Stimulated activated naive CD8-positive, alpha-beta T cell treated with anti-CD3 and anti-CD28 coated beads, Interleukin-15, Interleukin-2, amounts not matched to agents 100 ng/mL and 50 ng/mL, for 24 hours (primary cell): Measurements from ENCODE around the gene DTWD1.
"Not testable (repeated sequence)": the region's sequence is repeated elsewhere in the genome, so short reads cannot be mapped to it uniquely, and the experiment has no call there.

Source experiments
- H3K27ac Mint-ChIP-seq: one replicate; pipeline ENCODE4 v1.8.0; 2021; ENCODE audit warnings: mild to moderate bottlenecking, mixed read lengths
- H3K27me3 Mint-ChIP-seq: one replicate; pipeline ENCODE4 v1.8.0; 2021; ENCODE audit warnings: mixed read lengths
- H3K36me3 Mint-ChIP-seq: one replicate; pipeline ENCODE4 v1.8.0; 2021; ENCODE audit warnings: low read depth, mixed read lengths
- H3K4me1 Mint-ChIP-seq: one replicate; pipeline ENCODE4 v1.8.0; 2021; ENCODE audit warnings: low read depth, mixed read lengths
- H3K4me3 Mint-ChIP-seq: one replicate; pipeline ENCODE4 v1.8.0; 2021; ENCODE audit warnings: mild to moderate bottlenecking, mixed read lengths
- H3K9me3 Mint-ChIP-seq: one replicate; pipeline ENCODE4 v1.8.0; 2021; ENCODE audit warnings: mixed read lengths

DTWD1 gene, protein sequence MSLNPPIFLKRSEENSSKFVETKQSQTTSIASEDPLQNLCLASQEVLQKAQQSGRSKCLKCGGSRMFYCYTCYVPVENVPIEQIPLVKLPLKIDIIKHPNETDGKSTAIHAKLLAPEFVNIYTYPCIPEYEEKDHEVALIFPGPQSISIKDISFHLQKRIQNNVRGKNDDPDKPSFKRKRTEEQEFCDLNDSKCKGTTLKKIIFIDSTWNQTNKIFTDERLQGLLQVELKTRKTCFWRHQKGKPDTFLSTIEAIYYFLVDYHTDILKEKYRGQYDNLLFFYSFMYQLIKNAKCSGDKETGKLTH

DNA sequence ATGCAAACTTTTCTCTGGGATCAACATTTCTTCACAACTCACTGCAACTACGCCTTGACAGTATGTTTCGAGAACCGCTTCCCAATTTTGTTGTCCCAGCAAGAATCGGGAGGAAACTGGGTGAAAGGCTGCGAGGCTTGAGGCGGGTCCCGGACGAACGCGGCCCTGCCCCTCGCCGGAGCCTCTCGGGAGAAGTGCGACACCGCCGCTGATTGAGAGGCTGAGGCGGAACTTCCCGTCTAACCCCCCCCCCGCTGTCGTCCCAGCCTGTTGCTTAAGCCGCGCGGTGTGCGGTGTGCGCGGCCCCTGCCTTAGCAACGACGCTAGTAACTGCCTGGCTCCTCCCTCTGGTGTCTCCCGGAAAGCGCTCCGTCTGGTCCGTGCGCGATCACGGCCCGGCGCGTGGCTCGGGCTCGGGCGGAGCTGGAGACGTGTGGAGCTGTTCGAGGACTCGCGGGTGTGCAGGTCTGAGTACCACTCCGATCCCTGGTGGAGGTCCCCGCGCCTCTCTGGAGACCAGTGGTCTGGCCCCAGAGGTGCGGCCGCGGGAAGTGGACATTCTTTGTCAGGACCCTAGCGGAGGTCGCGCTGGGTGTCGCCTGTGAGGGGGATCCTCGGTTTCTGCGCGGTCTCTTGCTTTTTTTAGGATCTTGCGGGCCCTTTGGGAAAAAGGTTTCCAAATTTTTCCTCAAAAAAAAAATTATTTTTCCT lies at the start of gene DTWD1, which contains the start of gene FAM227B:
TSS of gene DTWD1 (plus strand) at position 391 of the 711 bp plus-strand sequence. CDS start 4,120 bp downstream, outside the sequence.
TSS of gene FAM227B (minus strand) at position 161 of the 711 bp plus-strand sequence. CDS start 5,647 bp downstream, outside the sequence.
- Mint-ChIP-seq H3K36me3 (peaks cover 24% of the 10 kb centered on the region), H3K4me1 (peaks cover 41% of the 10 kb centered on the region), H3K9me3 (peaks cover 7% of the 10 kb centered on the region), H3K27ac (peak within 1 kb of the TSS; percentile 96), H3K27me3 (no peaks in the 10 kb centered on the region), H3K4me3 (peak within 1 kb of the TSS; percentile 96)

DNA sequence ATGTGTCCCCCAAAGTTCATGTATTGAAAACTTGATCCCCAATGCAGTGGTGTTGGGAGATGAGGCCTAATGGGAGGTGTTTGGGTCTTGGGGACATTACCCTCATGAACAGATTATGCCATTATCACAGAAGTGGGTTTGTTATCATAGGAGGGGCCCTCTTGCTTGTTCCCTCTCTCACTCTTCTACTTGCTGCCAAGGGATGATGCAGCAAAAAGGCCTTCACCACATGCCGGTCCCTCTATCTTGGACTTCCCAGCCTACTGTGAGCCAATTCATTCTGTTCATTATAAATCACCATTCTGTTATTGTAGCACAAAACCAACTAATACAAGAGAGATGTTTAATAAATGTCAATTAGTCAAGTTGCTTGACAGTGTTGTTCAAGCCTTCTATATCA lies 47.4 kb upstream of the DTWD1 start:
- H3K9me3 Mint-ChIP-seq: peaks cover 34% of the 10 kb centered on the region
- no peaks in the 10 kb centered on the region for H3K27me3 Mint-ChIP-seq
- peaks cover 33% of the 10 kb centered on the region for H3K36me3 Mint-ChIP-seq
- no peaks in the 10 kb centered on the region for H3K4me1 Mint-ChIP-seq
- no peak overlapping the region for H3K4me3 Mint-ChIP-seq
- no peak overlapping the region for H3K27ac Mint-ChIP-seq

DNA sequence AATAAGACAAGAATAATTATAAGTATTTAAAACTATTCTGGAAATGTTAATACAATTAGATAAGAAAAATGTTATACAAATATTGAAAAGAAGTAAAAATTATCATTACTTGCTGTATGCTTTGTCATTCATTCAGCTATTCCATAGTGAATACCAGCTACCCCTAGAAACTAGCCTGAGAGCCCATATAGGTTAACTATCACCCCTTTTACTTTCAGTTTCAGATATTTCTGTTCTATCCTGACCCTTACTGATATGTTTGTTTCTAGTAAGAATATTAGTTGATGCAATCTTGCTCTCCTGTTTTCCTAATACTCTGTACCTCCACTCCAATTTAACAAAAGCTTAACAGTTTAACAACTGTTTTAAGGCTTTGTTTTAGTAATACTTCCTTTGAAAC lies 31.8 kb upstream of the DTWD1 start:
- Mint-ChIP-seq H3K27me3 (no peaks in the 10 kb centered on the region), H3K9me3 (peaks cover 7% of the 10 kb centered on the region), H3K4me1 (no peaks in the 10 kb centered on the region), H3K27ac (no peak overlapping the region), H3K36me3 (peaks cover 18% of the 10 kb centered on the region), H3K4me3 (no peak overlapping the region)

DNA sequence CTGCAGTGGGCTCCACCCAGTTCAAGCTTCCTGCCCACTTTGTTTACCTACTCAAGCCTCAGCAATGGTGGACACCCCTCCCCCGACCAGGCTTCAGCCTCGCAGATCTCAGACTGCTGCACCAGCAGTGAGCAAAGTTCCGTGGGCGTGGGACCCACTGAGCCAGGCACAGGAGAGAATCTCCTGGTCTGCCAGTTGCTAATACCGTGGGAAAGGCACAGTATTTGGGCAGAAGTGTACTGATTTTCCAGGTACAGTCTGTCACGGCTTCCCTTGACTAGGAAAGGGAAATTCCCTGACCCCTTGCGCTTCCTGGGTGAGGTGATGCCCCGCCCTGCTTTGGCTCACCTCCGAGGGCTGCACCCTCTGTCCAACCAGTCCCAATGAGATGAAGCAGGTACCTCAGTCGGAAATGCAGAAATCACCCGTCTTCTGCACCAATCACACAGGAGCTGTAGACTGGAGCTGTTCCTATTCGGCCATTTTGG lies 28.0 kb upstream of the DTWD1 start:
- H3K27ac Mint-ChIP-seq, H3K4me1 Mint-ChIP-seq, H3K4me3 Mint-ChIP-seq, H3K27me3 Mint-ChIP-seq: not testable (repeated sequence)
- Mint-ChIP-seq H3K9me3 (peaks cover 38% of the 10 kb centered on the region), H3K36me3 (peaks cover 25% of the 10 kb centered on the region)

DNA sequence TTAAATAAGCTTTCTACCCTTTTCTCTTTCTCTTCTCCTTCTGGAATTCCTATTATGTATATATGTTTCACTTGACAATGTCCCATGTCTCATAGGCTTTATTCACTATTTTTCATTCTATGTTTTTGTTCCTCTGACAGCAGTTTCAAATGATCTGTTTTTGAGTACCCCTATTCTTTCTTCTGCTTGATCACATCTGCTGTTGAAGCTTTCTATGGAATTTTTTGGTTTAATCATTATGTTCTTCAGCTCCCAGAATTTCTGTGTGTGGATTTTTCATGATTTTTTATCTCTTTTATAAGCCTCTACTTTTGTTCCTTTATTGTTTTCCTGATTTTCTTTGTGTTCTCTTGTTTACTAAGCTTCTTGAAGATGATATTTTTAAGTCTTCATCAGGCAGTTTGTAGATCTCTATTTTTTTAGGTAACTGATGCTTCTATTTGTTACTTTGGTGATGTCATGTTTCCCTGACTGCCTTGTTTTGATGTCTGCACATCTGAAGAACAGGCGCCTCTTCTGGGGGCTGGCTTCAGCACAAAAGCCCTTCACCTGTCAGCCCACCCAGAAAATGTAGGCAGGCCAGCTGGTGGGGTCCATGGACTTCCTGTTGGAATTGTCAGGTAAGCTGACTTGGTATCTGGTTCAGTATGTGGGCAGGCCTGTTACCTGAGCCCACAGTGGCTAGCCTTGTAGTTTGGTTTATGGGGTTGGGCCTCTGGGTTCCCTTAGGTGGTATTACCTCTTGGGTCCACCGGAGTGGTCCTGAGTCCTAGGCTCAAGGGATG lies 16.0 kb upstream of the DTWD1 start:
- Mint-ChIP-seq H3K36me3 (peaks cover 53% of the 10 kb centered on the region), H3K9me3 (peaks cover 24% of the 10 kb centered on the region), H3K27me3 (no peaks in the 10 kb centered on the region), H3K27ac (no peak overlapping the region), H3K4me3 (no peak overlapping the region), H3K4me1 (no peaks in the 10 kb centered on the region)

DNA sequence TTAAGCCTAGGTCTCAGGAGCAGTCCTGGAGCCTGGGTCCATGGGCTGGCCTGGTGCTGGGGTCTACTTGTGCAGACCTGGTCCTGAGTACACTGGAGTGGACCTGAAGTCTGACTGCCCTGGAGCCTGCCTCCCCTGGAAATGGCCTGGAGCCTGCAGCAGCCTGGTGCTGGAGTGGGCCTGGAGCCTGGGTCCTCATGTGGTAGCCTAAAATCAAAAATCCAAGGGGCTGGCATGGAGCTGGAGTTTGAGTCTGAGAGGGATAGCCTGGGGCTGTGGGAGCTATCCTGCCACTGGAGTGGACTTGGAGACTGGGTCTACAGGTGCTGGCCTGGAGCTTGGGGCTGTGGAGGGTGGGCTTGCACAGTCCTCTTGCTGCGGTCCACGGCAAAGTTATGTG lies 15.3 kb upstream of the DTWD1 start:
- H3K4me3 Mint-ChIP-seq: no peak overlapping the region
- H3K4me1 Mint-ChIP-seq: no peaks in the 10 kb centered on the region
- H3K36me3 Mint-ChIP-seq: peaks cover 53% of the 10 kb centered on the region
- H3K27ac Mint-ChIP-seq: no peak overlapping the region
- H3K27me3 Mint-ChIP-seq: no peaks in the 10 kb centered on the region
- peaks cover 24% of the 10 kb centered on the region for H3K9me3 Mint-ChIP-seq

DNA sequence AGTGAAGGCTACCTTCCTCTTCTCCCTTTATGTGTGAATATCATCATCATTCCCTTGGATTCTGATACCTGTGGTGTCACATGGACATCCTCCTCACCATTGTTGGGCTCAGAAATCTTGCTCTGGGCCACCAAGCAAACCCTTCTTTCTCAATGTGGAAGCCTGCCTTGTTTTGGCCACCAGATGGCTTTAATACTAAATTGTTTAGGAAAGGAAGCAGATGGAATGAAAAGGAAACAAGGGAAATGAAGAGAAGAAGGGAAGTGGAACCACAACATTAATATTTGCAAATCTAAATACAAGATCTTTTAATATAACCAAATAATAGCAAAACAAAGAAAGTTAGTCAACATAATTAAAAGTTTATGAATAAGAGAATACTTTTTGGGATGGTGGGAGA lies 14.3 kb upstream of the DTWD1 start:
- Mint-ChIP-seq H3K9me3 (peaks cover 19% of the 10 kb centered on the region), H3K36me3 (peaks cover 54% of the 10 kb centered on the region), H3K27ac (no peak overlapping the region), H3K4me3 (no peak overlapping the region), H3K27me3 (no peaks in the 10 kb centered on the region), H3K4me1 (no peaks in the 10 kb centered on the region)

DNA sequence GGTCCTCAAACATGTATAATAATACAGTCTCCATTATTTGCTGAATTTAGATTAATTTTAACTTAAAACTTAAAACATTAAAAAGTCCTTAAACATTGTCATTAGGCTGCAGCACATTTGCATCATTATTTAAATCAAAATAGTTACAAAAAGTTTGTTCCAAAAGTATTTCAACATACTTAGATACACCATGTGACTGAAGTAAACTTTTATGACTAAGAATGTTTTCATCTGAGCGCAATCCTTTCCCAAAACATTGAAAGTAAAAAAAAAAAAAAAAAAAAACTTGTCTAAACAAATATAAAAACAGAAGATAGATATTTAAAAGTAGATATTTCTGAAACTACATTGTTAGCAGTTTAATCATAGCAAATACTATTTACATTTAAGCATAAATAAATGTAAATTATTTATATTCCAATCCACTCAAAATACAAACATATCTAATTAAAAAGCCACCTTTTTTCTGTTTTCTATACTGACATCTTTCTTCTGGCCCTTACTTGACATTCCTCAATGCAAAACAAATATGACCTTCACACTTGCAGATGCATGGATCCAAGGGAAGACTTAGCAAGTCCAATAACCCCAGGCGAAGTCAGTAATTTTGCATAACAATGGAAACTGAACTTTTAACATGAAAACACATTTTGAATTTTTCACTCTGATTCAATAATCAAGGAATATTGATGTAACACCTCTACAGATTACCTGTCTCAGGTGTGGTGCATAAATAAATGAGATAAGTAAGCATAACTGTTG lies 10.5 kb upstream of the DTWD1 start:
- Mint-ChIP-seq H3K36me3 (peaks cover 55% of the 10 kb centered on the region), H3K27me3 (no peaks in the 10 kb centered on the region), H3K9me3 (peaks cover 12% of the 10 kb centered on the region), H3K27ac (no peak overlapping the region), H3K4me3 (no peak overlapping the region), H3K4me1 (no peaks in the 10 kb centered on the region)

DNA sequence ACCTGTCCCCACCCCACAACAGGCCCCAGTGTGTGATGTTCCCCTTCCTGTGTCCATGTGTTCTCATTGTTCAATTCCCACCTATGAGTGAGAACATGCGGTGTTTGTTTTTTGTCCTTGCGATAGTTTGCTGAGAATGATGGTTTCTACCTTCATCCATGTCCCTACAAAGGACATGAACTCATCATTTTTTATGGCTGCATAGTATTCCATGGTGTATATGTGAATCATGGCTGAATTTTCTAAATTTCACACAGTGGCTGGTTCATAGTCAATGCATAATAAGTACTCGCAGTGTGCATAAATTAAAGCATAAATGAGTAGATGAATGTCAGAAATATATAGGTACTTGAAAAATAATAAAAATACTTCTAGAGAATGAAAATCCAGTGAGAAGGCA lies 8.6 kb upstream of the DTWD1 start:
- H3K4me1 Mint-ChIP-seq, H3K4me3 Mint-ChIP-seq, H3K27ac Mint-ChIP-seq, H3K27me3 Mint-ChIP-seq: not testable (repeated sequence)
- Mint-ChIP-seq H3K36me3 (peaks cover 50% of the 10 kb centered on the region), H3K9me3 (peaks cover 15% of the 10 kb centered on the region)

DNA sequence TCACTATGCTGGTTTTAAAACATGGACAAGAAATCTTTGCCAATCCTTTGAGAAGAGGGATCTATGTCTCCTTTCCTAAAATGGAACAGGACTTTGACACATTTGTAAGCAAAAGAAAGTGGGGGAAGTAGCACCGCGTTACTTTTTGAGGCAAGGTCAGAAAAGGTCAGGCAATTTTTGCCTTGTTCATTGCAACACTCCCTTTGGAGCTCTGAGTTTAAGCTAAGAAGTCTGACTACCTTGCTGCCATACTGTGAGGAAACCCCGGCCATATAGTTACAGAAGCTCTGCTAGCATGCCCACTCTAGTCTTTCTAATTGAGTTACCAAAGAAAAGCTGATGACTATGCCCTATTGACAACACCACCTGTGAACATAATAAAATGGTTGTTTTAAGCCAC lies 1.6 kb upstream of the DTWD1 start:
- H3K4me3 Mint-ChIP-seq: peak overlapping the region; percentile 31
- H3K27ac Mint-ChIP-seq: no peak overlapping the region
- H3K4me1 Mint-ChIP-seq: peaks cover 41% of the 10 kb centered on the region
- no peaks in the 10 kb centered on the region for H3K27me3 Mint-ChIP-seq
- peaks cover 27% of the 10 kb centered on the region for H3K36me3 Mint-ChIP-seq
- peaks cover 12% of the 10 kb centered on the region for H3K9me3 Mint-ChIP-seq

DNA sequence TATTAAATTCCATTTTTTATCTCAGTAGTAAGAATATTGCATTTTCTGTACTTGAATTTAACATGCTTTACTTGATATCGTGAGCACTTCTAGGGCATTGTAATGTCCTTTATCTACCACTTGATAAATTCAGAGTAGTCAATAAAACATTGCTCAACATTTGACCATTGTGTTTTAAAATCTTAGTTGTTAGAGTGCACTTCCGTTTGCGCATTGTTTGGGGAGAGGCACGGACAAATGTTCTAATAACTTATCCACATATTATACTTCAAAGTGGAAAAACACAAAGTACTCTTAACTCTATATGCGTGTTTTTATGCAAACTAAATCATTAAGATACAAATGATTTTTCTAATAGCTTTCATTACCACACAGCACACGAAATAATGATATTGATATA lies 649 bp upstream of the DTWD1 start:
- peaks cover 41% of the 10 kb centered on the region for H3K4me1 Mint-ChIP-seq
- no peaks in the 10 kb centered on the region for H3K27me3 Mint-ChIP-seq
- peaks cover 7% of the 10 kb centered on the region for H3K9me3 Mint-ChIP-seq

DNA sequence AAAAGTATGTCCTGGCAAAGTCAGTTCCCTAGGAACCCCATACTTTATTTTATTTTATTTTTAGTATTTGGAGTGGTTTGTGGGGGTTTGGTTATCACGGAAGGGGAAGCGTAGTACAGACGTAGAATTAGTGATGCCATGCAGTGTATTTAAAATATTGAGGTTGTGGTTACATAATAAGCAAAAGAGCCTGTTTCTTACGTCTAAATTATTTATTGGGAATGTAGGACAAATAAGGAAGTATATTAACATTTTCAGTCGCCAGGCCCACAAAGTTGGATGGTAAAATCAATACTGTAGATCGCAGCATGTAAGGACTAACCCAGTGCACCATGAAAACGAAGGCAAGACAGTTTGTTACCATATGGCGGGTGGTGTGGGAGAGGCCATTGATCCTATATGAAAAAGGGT lies 558 bp downstream of the DTWD1 start:
- Mint-ChIP-seq H3K36me3 (peaks cover 28% of the 10 kb centered on the region), H3K9me3 (peaks cover 7% of the 10 kb centered on the region), H3K4me3 (peak overlapping the region; percentile 96), H3K27me3 (no peaks in the 10 kb centered on the region), H3K27ac (peak overlapping the region; percentile 96), H3K4me1 (peaks cover 41% of the 10 kb centered on the region)

More for the DNA sequence above, 649 bp upstream of the DTWD1 start:
- peaks cover 22% of the 10 kb centered on the region for H3K36me3 Mint-ChIP-seq
- H3K27ac Mint-ChIP-seq: peak overlapping the region; percentile 96
- peak overlapping the region; percentile 96 for H3K4me3 Mint-ChIP-seq

DNA sequence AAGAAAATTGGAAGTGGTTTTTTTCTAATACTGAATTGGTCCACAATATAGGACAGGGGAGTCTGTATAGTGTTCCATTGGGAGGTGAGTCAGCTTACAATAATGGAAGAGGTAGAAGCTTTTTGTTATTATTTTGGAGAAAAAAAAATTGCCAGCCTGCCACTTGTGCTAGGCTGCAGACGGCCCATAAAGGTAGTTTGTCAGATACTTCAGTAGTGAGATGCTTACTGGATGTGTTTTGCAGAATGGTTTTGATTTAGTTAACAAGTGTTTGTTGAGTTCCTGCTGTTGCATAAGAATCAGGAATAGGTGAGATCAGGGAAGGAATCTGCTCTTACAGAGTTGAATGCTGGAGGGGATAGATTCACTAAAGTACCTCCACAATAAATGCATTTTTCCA lies 1.0 kb downstream of the DTWD1 start:
- Mint-ChIP-seq H3K9me3 (peaks cover 7% of the 10 kb centered on the region), H3K27me3 (no peaks in the 10 kb centered on the region), H3K4me3 (peak overlapping the region; percentile 96), H3K4me1 (peaks cover 41% of the 10 kb centered on the region), H3K27ac (peak overlapping the region; percentile 96), H3K36me3 (peaks cover 25% of the 10 kb centered on the region)

DNA sequence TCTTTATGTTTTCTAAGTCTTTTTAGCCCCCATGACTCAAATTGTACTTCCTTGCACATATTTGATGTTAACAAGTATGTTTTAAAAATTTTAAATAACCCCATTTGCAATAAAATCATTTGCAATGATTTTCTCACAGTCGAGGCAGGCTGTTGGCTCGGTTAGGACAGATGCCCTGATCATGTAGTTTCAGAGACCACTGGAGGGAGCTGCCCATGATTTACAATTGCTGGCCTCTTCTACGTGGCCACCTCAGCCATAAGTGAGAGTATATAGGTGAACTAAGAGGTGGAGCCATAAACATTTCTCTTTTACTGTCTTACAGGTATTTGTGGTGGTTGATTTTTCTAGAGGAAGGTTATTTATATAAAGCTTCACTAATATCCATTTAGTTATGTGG lies 1.7 kb downstream of the DTWD1 start:
- Mint-ChIP-seq H3K4me3 (peak overlapping the region; percentile 96), H3K27ac (no peak overlapping the region), H3K36me3 (peaks cover 24% of the 10 kb centered on the region), H3K27me3 (no peaks in the 10 kb centered on the region), H3K4me1 (peaks cover 41% of the 10 kb centered on the region), H3K9me3 (peaks cover 7% of the 10 kb centered on the region)
